GM23338 (cell line): ENCODE data around the gene PIGN. TPM values are rescaled to one million over a fixed set of nuclear protein-coding genes. Genes with fewer than 3 reads are reported as not detected.

ENCODE experiments used
- ATAC-seq: fragments of 200-7000 bp; cut with Tn5 transposase; 3 replicates; pipeline ENCODE4 v1.9.1; 2020
- DNase-seq: peaks from one replicate; pipeline ENCODE4 v3.0.0-alpha.2; 2015; ENCODE audit warnings: low spot score
- H2AFZ ChIP-seq: fragments of 200-600 bp; sonication (generic); 2 replicates; pipeline ENCODE4 v1.8.0; 2016; ENCODE audit warnings: antibody characterized with exemption, mild to moderate bottlenecking, moderate library complexity
- H3F3A ChIP-seq: fragments of 200-600 bp; sonication (generic); replicated peaks from 2 replicates; pipeline ENCODE4 v1.8.0; 2017; ENCODE audit warnings: antibody characterized with exemption, mixed run types, low read depth
- H3K27ac ChIP-seq: fragments of 200-600 bp; sonication (generic); 2 replicates; pipeline ENCODE4 v1.6.1; 2016; ENCODE audit warnings: low read depth
- H3K27me3 ChIP-seq: fragments of 200-600 bp; sonication (generic); 2 replicates; pipeline ENCODE4 v1.8.0; 2016; ENCODE audit warnings: mild to moderate bottlenecking, mixed run types, moderate library complexity; ENCODE audit not compliant: insufficient read depth
- H3K36me3 ChIP-seq: fragments of 200-600 bp; sonication (generic); 2 replicates; pipeline ENCODE4 v1.8.0; 2016; ENCODE audit warnings: mild to moderate bottlenecking; ENCODE audit not compliant: insufficient read depth
- H3K4me1 ChIP-seq: fragments of 200-600 bp; sonication (generic); 2 replicates; pipeline ENCODE4 v1.8.0; 2016; ENCODE audit warnings: mild to moderate bottlenecking, moderate library complexity; ENCODE audit not compliant: insufficient read depth
- H3K4me2 ChIP-seq: fragments of 200-600 bp; sonication (generic); 2 replicates; pipeline ENCODE4 v1.7.1; 2017; ENCODE audit warnings: mixed run types
- H3K4me3 ChIP-seq: fragments of 200-600 bp; sonication (generic); 2 replicates; pipeline ENCODE4 v1.6.1; 2016; ENCODE audit warnings: mixed run types
- H3K79me2 ChIP-seq: fragments of 200-600 bp; sonication (generic); replicated peaks from 2 replicates; pipeline ENCODE4 v1.8.0; 2017; ENCODE audit warnings: mild to moderate bottlenecking; ENCODE audit not compliant: insufficient read depth
- H3K9me2 ChIP-seq: fragments of 200-600 bp; sonication (generic); 2 replicates; pipeline ENCODE4 v1.8.0; 2017; ENCODE audit not compliant: insufficient read depth
- H4K20me1 ChIP-seq: fragments of 200-600 bp; sonication (generic); replicated peaks from 2 replicates; pipeline ENCODE4 v1.8.0; 2017; ENCODE audit warnings: mild to moderate bottlenecking; ENCODE audit not compliant: insufficient read depth
- H3K27ac Mint-ChIP-seq: 2 replicates; pipeline ENCODE4 v1.8.0; 2020; ENCODE audit warnings: inconsistent platforms, mild to moderate bottlenecking, moderate library complexity, mixed read lengths
- H3K27me3 Mint-ChIP-seq: 3 replicates; pipeline ENCODE4 v1.8.0; 2022; ENCODE audit warnings: low read depth, mild to moderate bottlenecking, moderate library complexity, mixed read lengths, inconsistent platforms; ENCODE audit not compliant: insufficient read depth, poor library complexity
- H3K36me3 Mint-ChIP-seq: 3 replicates; pipeline ENCODE4 v1.8.0; 2021; ENCODE audit warnings: low read depth, mild to moderate bottlenecking, inconsistent platforms, moderate library complexity, mixed read lengths
- H3K4me1 Mint-ChIP-seq: 3 replicates; pipeline ENCODE4 v1.8.0; 2020; ENCODE audit warnings: mild to moderate bottlenecking, inconsistent platforms, mixed read lengths
- H3K4me3 Mint-ChIP-seq: 3 replicates; pipeline ENCODE4 v1.8.0; 2021; ENCODE audit warnings: moderate library complexity, mild to moderate bottlenecking, inconsistent platforms, mixed read lengths
- H3K9me3 Mint-ChIP-seq: 3 replicates; pipeline ENCODE4 v1.8.0; 2020; ENCODE audit warnings: moderate library complexity, mild to moderate bottlenecking, inconsistent platforms, mixed read lengths
- CREB1 ChIP-seq: fragments of 250-450 bp; sonication (Bioruptor Pico); IDR thresholded peaks from 2 replicates; pipeline ENCODE4 v1.5.0; 2020; ENCODE audit warnings: low read depth, mild to moderate bottlenecking, moderate library complexity
- ETS1 ChIP-seq: IDR thresholded peaks from 2 replicates; pipeline ENCODE4 v1.6.1; 2016; ENCODE audit warnings: antibody characterized with exemption
- EZH2 ChIP-seq: fragments of 200-600 bp; sonication (generic); IDR thresholded peaks from one replicate; pipeline ENCODE4 v1.8.0; 2017; ENCODE audit warnings: antibody characterized with exemption, mild to moderate bottlenecking, low read depth; ENCODE audit not compliant: unreplicated experiment
- EZH2phosphoT487 ChIP-seq: fragments of 200-600 bp; sonication (generic); IDR thresholded peaks from one replicate; pipeline ENCODE4 v1.8.1; 2018; ENCODE audit warnings: antibody characterized with exemption; ENCODE audit not compliant: unreplicated experiment
- JUNB ChIP-seq: IDR thresholded peaks from one replicate; pipeline ENCODE4 v1.6.1; 2016; ENCODE audit warnings: antibody characterized with exemption; ENCODE audit not compliant: unreplicated experiment
- NANOG ChIP-seq: IDR thresholded peaks from 2 replicates; pipeline ENCODE4 v1.6.1; 2016; ENCODE audit warnings: antibody characterized with exemption, borderline replicate concordance
- POLR2AphosphoS5 ChIP-seq: IDR thresholded peaks from 2 replicates; pipeline ENCODE4 v1.6.1; 2016; ENCODE audit warnings: antibody characterized with exemption, low read depth
- STAT1 ChIP-seq: IDR thresholded peaks from one replicate; pipeline ENCODE4 v1.6.1; 2016; ENCODE audit warnings: antibody characterized with exemption; ENCODE audit not compliant: unreplicated experiment
- ZNF114 ChIP-seq: fragments of 250-450 bp; sonication (Bioruptor Pico); IDR thresholded peaks from 2 replicates; pipeline ENCODE4 v1.5.0; 2020; ENCODE audit warnings: mild to moderate bottlenecking, moderate library complexity
- ZNF331 ChIP-seq: fragments of 250-450 bp; sonication (Bioruptor Pico); IDR thresholded peaks from 2 replicates; pipeline ENCODE4 v1.5.0; 2020; ENCODE audit warnings: low read depth, mild to moderate bottlenecking, moderate library complexity
- polyA plus RNA-seq: library from polyadenylated mRNA; unstranded; fragments of >200 nt; fragmentation: Nextera tagmentation; extraction: Ambion mirVana; gene quantifications from 2 replicates; pipeline ENCODE4 v1.2.1, GENCODE V29; 2016
- total RNA-seq: library from RNA; depleted of rRNA; stranded (reverse); fragments of >200 nt; shearing (Covaris generic); gene quantifications from 2 replicates; pipeline ENCODE4 v1.2.3, GENCODE V29; 2014
- TF ChIP-seq, protein P1 (sequence below): IDR thresholded peaks from one replicate; pipeline ENCODE4 v1.6.1; 2018; ENCODE audit warnings: antibody characterized with exemption; ENCODE audit not compliant: unreplicated experiment
- TF ChIP-seq, protein P2 (sequence below), 2 experiments: fragments of 200-600 bp in 1 of 2; sonication (generic) in 1 of 2; conservative IDR thresholded peaks; 2 replicates each; pipeline versions ENCODE4 v1.5.1 to v1.6.1; 2016 to 2017; ENCODE audit warnings: antibody characterized with exemption in 2 of 2, low read depth in 2 of 2, mild to moderate bottlenecking in 2 of 2, moderate library complexity in 1 of 2
- TF ChIP-seq, protein P3 (sequence below): fragments of 250-450 bp; sonication (Bioruptor Pico); IDR thresholded peaks from 2 replicates; pipeline ENCODE4 v1.5.0; 2020; ENCODE audit warnings: mild to moderate bottlenecking, moderate library complexity

Gene PIGN
- total and polyA plus RNA-seq, 2 experiments from 2014 or later = 9.4 to 33.0 TPM

DNA sequence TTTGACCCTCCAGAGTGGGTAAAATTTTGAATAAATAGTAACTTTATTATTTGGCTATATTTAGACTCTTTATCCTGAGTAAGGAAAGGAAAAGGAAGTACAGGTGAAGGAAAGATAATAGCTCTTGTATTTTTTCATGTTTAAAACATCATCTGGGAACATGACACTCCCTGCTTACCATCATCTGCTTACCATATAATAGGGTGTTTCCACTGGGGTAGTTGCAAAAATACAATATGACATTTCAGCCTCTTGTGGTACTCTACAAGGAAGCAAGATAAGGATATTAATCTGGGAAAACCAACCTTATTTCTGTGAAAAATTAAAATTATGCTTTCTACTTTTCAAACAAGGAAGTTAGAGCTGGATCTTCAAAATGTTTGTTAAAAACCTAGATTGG lies 10.1 kb upstream of the PIGN start:
- ATAC-seq (no peak), DNase-seq (no peak)
- Histone ChIP-seq H3K36me3 (no peaks in the 10 kb centered on the region), H3K27me3 (no peaks in the 10 kb centered on the region), H3K4me1 (no peaks in the 10 kb centered on the region), H3K79me2 (peaks cover 100% of the 10 kb centered on the region), H4K20me1 (peaks cover 24% of the 10 kb centered on the region; the same call in 1 of the 2 replicates), H3K4me2 (no peak overlapping the region), H2AFZ (no peak overlapping the region), H3K9me2 (no peaks in the 10 kb centered on the region), H3K27ac (no peak overlapping the region), H3F3A (no peaks in the 10 kb centered on the region), H3K4me3 (no peak overlapping the region)
- TF ChIP-seq CREB1 (no peak), ETS1 (no peak), ZNF331 (CRISPR knock-in tag) (no peak), STAT1 (no peak), JUNB (no peak), EZH2phosphoT487 (no peak), ZNF114 (no peak), EZH2 (no peak), POLR2AphosphoS5 (no peak), NANOG (no peak)
- TF ChIP-seq, protein P1, sequence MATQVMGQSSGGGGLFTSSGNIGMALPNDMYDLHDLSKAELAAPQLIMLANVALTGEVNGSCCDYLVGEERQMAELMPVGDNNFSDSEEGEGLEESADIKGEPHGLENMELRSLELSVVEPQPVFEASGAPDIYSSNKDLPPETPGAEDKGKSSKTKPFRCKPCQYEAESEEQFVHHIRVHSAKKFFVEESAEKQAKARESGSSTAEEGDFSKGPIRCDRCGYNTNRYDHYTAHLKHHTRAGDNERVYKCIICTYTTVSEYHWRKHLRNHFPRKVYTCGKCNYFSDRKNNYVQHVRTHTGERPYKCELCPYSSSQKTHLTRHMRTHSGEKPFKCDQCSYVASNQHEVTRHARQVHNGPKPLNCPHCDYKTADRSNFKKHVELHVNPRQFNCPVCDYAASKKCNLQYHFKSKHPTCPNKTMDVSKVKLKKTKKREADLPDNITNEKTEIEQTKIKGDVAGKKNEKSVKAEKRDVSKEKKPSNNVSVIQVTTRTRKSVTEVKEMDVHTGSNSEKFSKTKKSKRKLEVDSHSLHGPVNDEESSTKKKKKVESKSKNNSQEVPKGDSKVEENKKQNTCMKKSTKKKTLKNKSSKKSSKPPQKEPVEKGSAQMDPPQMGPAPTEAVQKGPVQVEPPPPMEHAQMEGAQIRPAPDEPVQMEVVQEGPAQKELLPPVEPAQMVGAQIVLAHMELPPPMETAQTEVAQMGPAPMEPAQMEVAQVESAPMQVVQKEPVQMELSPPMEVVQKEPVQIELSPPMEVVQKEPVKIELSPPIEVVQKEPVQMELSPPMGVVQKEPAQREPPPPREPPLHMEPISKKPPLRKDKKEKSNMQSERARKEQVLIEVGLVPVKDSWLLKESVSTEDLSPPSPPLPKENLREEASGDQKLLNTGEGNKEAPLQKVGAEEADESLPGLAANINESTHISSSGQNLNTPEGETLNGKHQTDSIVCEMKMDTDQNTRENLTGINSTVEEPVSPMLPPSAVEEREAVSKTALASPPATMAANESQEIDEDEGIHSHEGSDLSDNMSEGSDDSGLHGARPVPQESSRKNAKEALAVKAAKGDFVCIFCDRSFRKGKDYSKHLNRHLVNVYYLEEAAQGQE = no peak
- TF ChIP-seq, protein P2, sequence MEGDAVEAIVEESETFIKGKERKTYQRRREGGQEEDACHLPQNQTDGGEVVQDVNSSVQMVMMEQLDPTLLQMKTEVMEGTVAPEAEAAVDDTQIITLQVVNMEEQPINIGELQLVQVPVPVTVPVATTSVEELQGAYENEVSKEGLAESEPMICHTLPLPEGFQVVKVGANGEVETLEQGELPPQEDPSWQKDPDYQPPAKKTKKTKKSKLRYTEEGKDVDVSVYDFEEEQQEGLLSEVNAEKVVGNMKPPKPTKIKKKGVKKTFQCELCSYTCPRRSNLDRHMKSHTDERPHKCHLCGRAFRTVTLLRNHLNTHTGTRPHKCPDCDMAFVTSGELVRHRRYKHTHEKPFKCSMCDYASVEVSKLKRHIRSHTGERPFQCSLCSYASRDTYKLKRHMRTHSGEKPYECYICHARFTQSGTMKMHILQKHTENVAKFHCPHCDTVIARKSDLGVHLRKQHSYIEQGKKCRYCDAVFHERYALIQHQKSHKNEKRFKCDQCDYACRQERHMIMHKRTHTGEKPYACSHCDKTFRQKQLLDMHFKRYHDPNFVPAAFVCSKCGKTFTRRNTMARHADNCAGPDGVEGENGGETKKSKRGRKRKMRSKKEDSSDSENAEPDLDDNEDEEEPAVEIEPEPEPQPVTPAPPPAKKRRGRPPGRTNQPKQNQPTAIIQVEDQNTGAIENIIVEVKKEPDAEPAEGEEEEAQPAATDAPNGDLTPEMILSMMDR (conservative IDR thresholded peaks at IDR 0.05; ENCODE audit: low read depth in 2 of 2) = no peak
- TF ChIP-seq, protein P3, sequence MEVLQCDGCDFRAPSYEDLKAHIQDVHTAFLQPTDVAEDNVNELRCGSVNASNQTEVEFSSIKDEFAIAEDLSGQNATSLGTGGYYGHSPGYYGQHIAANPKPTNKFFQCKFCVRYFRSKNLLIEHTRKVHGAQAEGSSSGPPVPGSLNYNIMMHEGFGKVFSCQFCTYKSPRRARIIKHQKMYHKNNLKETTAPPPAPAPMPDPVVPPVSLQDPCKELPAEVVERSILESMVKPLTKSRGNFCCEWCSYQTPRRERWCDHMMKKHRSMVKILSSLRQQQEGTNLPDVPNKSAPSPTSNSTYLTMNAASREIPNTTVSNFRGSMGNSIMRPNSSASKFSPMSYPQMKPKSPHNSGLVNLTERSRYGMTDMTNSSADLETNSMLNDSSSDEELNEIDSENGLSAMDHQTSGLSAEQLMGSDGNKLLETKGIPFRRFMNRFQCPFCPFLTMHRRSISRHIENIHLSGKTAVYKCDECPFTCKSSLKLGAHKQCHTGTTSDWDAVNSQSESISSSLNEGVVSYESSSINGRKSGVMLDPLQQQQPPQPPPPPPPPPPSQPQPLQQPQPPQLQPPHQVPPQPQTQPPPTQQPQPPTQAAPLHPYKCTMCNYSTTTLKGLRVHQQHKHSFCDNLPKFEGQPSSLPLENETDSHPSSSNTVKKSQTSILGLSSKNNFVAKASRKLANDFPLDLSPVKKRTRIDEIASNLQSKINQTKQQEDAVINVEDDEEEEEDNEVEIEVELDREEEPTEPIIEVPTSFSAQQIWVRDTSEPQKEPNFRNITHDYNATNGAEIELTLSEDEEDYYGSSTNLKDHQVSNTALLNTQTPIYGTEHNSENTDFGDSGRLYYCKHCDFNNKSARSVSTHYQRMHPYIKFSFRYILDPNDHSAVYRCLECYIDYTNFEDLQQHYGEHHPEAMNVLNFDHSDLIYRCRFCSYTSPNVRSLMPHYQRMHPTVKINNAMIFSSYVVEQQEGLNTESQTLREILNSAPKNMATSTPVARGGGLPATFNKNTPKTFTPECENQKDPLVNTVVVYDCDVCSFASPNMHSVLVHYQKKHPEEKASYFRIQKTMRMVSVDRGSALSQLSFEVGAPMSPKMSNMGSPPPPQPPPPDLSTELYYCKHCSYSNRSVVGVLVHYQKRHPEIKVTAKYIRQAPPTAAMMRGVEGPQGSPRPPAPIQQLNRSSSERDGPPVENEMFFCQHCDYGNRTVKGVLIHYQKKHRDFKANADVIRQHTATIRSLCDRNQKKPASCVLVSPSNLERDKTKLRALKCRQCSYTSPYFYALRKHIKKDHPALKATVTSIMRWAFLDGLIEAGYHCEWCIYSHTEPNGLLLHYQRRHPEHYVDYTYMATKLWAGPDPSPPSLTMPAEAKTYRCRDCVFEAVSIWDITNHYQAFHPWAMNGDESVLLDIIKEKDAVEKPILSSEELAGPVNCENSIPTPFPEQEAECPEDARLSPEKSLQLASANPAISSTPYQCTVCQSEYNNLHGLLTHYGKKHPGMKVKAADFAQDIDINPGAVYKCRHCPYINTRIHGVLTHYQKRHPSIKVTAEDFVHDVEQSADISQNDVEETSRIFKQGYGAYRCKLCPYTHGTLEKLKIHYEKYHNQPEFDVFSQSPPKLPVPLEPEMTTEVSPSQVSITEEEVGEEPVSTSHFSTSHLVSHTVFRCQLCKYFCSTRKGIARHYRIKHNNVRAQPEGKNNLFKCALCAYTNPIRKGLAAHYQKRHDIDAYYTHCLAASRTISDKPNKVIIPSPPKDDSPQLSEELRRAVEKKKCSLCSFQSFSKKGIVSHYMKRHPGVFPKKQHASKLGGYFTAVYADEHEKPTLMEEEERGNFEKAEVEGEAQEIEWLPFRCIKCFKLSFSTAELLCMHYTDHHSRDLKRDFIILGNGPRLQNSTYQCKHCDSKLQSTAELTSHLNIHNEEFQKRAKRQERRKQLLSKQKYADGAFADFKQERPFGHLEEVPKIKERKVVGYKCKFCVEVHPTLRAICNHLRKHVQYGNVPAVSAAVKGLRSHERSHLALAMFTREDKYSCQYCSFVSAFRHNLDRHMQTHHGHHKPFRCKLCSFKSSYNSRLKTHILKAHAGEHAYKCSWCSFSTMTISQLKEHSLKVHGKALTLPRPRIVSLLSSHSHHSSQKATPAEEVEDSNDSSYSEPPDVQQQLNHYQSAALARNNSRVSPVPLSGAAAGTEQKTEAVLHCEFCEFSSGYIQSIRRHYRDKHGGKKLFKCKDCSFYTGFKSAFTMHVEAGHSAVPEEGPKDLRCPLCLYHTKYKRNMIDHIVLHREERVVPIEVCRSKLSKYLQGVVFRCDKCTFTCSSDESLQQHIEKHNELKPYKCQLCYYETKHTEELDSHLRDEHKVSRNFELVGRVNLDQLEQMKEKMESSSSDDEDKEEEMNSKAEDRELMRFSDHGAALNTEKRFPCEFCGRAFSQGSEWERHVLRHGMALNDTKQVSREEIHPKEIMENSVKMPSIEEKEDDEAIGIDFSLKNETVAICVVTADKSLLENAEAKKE (CRISPR knock-in tag) = no peak
- Mint-ChIP-seq H3K27me3 (no peaks in the 10 kb centered on the region), H3K4me3 (no peak overlapping the region), H3K27ac (no peak overlapping the region), H3K9me3 (no peaks in the 10 kb centered on the region), H3K36me3 (no peaks in the 10 kb centered on the region), H3K4me1 (peaks cover 6% of the 10 kb centered on the region; the same call in 2 of the 3 replicates)
